Esophagus mucosa (tissue), 1 donor: Measurements from ENCODE around the gene VEPH1. TPM values are rescaled to one million over a fixed set of nuclear protein-coding genes. Genes with fewer than 3 reads are reported as not detected.

Experiments used
- ATAC-seq: fragments of 200-7000 bp; cut with Tn5 transposase; one replicate; pipeline ENCODE4 v1.9.1; 2020
- total RNA-seq: library from RNA; stranded (reverse); gene quantifications from one replicate; pipeline ENCODE4 v1.2.4, GENCODE V29; 2023
- donor health status: DM: yes; HTN: yes; CAD: no.

Gene VEPH1
- total RNA-seq: 0.40 TPM

DNA sequence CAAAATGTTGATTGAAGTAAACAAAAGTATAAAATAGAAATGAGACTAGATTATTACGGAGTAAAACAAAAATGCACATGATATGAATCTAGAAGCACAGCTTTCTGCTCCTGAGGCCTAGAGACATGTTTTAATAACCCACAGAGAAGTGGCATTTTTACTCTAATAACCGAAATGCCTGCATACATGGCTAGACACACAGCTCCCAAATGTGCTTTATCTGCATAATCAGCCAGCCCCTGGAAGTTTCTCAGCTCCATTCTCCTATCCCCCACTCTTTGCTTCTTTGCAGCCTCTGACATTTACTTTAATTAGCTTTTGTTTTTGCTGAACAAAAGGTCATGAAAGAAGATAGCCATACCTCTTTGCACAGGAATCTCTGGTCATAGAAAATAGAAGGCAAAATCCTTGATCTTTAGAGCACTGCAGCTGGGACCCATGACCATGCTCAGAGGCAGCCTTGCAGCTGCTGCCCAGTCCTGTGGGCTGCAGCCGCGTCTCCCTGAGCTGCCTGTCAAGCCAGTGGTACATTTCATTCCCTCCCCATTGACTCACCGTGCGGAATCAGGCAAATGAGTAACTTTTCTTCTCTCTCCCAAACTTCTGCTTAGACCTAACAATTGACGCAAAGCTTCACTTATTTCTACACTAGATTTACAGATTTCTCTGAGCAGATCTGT is at the start of gene VEPH1:
Gene VEPH1, minus strand, starts transcription at position 501 of the 680 bp plus-strand sequence. CDS start 8,067 bp downstream, outside the sequence.
- no peak for ATAC-seq

DNA sequence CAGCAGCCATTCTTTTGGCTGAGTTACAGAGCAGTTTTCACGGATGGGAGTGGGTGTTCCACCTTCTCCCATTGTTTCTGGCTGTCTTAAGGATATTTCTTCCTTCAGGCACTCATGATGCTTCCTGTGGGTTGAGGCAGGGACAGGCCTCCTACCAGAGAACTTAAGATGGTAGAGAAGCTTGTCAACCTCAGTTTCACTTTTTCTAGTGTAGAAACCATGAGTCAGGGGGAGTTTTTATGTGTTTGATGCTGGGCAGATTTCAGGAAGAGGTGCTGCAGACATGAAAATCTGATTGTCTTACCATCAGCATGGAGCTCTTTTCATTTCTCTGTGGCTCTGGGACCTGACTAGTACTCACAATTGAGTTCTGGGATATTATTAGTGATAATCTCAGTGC is 48.7 kb upstream of the VEPH1 start:
- ATAC-seq: no peak

DNA sequence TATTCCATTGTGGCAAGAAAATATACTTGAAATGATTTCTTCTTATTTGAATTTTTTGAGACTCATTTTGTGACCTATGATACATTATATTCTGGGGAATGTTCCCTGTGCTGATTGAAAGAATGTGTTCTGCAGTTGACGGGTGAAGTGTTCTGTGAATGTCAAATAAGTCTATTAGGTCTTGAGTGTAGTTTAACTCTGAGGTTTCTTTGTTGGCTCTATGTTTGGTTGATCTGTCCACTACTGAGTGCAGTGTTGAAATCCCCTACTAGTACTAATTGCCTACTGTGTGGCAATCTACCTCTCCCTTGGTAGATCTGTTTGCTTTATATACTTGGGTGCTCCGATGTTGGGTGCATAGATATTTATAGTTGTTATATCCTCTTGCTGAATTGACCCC is 46.3 kb upstream of the VEPH1 start:
- no peak for ATAC-seq

DNA sequence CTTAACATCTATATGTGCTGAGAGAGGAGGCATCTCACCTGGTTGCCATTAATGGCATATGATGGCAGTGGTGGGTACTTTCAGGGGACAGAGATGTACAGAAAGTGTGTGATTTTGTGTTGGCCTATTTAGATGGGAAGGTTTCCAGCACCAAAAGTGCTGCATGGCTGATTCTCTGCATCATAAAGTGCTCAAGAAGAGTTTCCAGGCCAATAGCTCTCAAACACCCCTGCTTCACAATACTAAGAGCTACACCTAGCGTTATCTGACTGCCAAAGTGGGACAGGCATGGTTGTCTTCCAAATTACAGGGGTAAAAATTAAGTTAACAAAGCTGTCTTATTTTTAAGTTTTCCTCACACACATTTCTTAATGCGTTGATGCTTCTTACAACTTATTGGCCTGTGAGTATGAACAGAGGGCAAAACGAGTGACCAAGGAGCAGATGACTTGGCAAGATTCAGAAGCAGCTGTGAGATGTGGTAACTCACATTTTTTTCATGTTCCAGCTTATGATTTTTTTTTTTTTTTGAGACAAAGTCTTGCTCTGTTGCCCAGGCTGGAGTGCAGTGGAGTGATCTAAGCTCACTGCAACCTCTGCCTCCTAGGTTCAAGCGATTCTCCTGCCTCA is 41.4 kb upstream of the VEPH1 start:
- ATAC-seq: no peak

DNA sequence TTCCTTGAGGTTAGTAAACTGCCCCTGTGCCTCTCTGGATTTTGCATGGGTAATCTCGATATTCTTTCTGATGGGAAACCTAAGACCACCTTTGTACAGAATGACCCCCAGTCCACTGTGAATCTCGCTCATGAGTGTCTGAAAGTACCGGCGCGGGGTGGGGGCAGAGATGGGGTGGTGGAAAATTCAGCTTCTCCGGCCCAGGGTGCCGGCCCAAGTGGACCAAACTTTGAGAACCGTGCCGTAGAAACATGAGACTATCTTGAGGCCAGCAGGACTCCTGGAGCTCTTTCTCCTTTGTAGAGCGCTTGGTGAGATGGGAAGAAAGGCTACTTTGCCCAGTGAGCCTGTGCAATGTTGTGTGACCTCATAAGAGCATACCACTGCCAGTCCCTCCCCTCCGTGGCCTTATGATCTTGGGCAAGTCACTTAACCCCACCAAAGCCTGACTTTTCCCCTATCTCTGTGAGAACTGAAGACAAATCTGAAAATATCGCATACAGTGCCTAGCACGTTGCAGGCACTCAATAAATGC is 40.4 kb upstream of the VEPH1 start:
- ATAC-seq: no peak

DNA sequence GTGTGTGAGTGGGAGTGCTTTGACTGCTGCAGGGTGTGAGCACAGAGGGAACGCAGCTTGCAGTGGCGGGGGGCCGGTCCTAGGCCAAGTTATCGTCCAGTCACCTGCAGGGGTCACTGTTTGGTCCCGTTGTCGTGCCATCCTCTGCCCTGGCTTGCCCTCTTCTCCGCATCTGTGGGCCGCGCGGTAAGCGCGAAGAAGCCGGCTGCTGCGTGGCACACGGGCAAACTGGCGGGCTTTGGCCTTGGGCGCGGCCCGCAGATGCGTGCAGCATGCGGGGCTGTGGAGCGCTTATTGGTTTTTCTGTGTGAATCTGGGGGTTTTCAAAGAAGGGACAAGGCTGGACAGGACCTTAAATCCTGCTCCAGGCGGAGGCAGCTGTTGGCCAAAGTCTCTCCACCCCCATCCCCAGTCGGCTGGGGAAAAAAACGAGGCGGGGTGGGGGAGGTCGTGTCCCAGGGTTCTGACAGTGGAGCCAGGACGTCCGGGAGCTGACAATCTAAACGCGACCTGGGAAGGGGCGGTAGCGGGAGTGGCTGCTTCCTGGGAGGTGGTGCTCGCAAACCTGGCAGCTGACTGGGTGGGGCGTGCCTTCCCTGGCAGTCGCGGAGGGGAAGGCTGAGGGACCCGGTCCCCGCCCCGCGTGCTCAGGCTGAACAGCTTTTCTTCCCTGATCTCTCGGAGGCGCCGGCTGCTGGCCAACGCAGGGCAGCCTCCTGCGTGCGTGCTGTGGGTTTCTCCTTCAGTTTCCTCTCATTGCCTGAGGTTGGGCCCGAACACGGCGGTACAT is 39.7 kb upstream of the VEPH1 start:
- peak; percentile 84 for ATAC-seq

DNA sequence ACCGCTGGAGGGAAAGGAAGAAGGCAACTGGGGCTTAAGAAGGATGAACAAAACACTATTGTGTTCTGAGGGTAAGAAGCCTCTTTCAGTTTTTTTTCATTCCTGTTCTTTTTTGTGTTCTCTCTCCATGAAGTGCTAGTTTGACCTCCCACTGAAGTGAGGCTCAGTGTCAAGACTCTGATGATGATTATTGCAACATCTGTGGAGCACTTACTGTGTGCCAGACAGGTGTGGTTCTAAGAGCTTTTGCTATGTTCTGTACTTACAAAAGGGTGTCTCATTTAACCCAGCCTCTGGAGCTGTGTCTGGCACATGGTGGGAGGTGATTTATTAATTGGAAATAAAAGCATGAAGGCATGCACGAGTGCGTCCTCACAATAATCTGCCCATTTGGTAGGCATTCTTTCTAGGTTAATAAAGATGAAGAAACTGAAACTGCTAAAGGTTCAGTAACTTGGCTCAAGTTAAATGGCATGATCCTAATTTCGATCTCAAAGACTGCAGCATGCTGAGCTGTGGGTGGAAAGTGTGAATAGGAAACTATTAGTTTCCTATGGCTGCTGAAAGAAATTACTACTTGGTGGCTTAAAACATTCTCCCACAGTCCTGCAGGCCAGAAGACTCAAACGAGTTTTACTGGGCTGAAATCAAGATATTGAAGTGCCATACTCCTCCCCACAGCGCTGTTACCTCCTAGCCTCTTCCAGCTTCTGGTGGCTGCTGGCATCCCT is 38.5 kb upstream of the VEPH1 start:
- peak; percentile 40 for ATAC-seq

DNA sequence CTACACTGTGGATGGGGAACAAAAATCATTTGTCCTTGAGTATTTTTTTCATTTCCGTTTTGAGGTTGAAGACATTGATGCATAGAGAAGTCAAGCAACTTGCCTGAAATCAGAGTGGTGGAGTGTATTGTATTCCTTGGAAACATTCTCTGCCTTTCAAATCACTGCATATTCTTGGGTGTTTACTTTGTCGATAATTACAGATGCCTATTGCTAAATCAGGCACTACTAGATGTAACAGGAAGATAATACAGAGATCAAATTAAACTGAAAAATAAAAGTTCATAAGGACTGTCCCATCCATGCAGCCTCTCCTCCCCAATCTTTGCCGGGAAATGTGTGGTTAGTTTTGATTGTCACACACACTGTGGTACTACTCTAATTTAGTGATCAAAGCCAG is 37.4 kb upstream of the VEPH1 start:
- ATAC-seq: no peak

DNA sequence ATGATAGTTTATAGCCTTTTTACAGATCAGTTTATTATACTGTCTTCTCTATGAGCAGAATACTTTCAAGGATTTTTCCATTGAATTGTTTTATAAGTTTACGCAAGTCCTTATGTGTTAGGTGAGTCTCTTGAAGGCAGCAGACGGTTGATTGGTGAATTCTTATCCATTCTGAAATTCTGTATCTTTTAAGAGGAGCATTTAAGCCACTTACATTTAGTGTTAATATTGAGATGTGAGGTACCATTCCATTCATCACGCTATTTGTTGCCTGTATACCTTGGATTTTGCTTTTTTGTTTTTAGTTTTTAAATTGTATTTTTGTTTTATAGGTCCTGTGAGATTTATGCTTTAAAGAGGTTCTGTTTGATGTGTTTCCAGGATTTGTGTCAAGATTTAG is 32.5 kb upstream of the VEPH1 start:
- ATAC-seq: no peak

DNA sequence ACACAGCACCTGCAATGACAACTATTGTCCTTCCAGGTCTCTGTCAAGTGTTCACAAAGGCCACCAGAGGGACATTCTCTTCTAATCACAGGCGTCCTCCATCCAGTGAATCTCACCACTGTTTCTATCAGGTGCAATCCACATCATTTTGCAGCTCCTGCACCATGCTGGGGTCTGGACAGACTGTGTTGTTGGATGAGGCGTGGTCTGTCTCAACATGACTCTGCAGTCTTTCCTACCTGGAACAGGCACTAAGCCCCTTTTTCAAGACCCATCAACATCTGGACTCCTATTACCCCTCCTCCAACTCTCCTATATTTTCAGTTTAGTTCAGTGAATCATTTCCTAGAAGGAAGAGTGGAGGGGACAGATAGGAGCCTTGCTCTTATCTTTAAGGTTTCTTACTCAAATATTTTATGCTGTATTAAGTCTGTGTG is 31.5 kb upstream of the VEPH1 start:
- ATAC-seq: no peak

DNA sequence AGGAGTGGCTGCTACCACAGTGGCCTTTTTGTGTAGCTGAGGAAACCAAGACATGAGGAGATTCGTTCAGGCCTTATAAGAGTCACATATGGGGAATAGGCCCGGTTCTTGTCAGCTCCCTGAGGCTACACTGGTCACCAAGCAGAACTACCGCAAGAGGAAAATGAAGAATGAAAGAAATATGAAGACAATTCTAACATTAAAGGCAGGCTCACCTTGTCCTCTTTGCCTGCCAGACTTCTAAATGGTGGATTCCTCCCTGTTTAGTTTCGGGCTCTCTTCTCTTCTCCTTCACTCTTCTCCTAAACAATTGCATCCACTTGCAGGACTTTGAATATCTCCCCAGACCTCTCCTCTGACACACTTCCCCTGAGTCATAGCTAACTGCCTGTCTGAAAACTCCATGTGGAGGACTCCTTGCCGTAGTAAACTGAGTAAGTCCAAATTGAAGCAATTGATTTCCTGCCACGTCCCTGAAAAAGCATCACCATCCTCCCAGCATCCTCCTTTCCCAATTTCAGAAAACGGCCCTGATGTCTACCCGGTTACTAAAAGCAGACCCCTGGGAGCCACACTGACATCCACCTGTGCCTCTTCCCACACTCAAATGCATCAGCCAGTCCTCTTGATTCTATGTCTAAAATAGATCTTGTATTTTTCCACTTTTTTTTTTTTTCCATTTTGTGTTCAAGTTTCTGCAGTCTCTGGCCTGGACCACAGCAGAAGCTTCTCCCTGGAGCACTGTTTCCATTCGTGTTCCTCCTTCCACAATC is 30.3 kb upstream of the VEPH1 start:
- no peak for ATAC-seq

DNA sequence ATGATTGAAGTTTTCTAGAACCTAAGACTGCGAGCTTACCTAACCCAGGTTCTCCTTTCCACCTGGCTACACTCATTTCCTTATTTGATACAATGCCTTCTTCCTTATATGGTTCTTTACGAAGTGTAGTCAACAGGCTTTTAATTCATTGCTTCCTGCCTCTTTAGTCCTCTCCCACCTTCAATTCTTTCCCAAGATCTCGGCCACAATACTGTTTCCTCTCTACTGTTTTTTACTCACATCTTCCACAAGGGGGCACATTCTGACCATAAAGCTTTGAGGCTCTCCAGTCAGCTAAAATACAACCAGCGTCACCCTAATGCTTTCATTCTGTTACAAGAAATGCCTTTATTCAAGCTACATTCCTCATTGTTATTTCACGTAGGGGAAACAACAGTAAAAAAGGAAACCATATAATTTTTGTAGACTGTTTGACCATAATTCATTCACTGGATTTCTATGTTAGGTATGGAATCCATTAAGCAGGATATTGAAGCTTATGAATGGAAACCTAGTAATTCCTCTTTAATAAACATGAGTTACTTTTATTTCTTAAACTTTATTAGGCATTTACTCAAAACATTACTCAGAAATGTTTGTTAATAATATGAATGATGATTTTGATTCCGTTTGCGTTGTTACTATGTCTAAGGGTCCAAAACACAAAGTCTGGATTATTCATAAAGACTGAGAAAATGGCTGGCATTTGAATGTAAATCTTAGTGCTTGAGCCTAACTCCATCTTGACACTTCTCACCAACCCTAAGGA is 29.5 kb upstream of the VEPH1 start:
- peak; percentile 84 for ATAC-seq

DNA sequence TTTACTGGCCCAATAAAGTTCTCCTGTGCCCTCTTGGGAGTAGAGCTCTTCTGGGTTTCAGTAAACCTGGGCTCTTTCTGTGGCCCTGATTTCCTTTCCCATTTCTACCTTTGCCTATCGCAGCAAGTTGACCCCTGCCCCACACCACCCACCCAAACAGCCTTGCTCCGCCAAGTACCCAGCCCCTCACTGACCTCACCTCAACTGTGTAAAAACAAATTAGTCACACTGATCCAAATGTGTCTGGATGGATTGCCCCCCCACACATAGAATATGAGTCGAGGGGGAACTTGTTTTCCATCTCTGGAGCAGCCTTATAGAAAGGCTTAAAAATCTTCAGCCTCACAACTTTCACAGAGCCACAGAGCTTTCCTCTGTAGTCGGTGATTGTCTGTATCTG is 28.6 kb upstream of the VEPH1 start:
- ATAC-seq: no peak

DNA sequence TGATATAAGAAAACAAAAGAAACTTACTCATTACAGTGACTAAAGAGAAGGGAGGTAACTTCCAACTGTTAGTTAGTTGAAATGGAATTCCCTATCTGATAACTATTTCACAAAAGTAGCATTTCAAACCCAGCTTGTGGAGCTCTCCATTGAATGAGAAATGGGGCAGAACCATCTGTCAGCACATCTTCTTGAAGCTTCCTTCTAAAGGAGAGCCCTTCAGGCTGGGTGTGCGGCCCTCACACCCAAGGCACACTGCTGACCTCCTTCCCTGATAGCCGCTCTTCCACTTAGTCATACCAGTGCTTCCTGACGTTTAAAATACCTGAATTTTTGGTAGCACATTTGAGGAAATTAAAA is 28.1 kb upstream of the VEPH1 start:
- ATAC-seq: peak; percentile 46

DNA sequence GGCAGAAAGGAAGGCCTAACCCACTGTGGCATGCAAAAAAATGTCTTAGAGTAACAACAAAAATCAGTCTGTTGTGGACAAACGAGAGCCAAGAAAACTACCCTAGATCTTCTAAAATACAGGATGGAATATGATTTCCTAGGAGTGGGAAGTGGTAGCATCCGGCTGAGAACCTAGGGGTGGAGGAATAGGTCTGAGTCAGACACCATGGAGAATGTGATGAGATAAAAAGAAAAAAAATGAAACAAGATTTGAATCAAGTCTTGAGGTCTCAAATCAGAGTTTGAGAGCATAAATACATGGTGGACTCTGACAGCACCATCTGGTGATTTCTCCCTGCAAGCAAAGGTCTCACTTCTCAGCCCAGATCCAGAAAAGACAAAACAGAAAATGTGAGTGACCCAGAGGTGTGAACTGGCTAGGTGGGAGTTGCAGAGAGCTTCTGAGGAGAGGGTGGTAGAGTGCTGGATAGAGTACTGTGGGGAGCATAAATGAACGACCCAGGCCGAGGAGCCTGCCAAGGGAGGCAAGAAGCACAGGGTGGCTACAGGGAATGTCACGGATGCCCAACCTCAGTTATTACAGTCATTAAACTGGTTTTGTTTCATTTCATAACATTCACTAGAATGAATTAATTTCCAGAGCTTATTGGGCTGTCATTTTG is 27.6 kb upstream of the VEPH1 start:
- peak; percentile 47 for ATAC-seq

DNA sequence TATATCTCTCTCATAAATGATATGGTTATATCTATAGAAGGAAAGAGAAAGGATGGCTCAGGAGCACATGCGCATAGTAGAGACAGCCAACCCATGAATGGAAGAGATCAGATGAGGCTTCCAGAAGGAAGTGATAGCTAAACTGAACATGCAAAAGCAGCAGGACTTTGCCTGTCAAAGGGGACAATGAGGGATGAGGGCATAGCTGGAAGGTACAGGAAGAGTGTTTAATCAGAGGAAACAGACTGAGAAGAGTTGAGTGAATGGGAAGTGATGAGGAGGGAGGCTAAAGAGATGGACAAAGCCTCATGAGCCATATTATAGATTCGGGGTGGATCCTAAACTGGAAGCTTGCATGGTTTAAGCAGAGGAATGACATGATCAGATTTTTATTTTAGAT is 26.5 kb upstream of the VEPH1 start:
- no peak for ATAC-seq

DNA sequence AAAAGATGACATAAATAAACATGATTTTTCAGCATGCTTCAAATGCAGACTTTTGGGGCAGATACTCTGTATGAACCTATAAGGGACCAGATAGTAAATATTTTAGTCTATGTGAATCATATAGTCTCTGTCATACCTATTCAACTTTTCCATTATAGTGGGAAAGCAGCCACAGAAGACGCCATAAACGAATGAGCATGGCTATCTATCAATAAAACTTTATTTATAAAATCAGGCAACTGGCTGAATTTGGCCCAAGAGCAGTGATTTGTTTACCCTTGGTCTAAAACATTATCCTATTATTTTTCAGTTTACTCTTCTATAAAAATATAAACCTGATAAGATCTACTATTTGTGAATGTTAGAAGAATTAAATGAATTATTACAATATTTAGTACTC is 25.9 kb upstream of the VEPH1 start:
- ATAC-seq: no peak

DNA sequence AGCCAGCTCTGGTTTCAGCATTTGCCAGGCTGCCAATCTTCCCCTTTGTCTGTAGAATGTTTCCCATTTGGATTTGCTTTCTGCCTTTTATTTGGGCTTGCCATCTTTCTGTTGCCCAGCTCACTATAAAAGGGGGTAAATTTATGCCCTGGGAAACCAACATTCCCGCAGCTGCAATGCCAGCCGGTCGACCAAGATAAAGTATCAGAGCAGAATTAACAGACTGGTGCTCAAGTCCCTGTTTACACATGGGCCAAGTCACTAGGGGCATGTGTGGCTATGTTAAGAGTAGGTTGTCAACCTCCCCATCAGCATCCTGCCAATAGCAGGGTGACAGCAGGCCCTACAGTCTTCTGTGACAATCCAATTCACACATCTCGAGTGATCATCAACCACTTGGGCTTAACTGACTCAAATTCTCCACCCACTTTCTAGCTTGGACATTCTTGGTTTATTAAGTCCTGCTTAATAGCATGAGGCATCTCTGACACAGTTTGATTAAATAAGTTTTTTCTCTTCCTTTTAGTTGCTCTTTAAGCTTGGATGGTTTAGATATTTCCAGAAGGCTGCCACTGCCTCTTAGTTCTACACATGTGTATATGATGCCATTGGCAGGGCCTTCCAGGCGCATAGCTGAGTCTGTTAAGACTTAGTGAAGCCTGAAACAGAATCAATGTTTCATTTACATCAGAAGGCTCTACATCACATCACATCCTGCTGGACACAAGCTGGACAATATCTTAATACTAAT is 24.1 kb upstream of the VEPH1 start:
- ATAC-seq: no peak

DNA sequence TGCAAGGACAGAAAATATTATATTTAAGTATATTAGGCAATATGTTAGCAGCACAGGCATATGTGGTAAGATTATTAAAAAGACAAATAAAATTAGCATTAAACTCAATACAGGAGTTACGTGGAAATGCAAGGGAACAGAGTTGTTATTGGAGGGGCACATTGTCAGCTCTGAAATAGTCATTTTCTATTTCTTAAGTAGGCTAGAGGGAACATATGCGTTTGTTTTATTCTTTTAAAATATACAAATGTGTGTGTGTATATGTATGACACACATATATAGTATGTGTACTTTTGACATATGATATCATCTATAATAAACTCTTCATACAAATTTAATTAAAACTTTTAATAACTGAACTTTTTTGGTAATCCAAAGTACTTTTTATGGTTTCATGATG is 22.8 kb upstream of the VEPH1 start:
- ATAC-seq: no peak

DNA sequence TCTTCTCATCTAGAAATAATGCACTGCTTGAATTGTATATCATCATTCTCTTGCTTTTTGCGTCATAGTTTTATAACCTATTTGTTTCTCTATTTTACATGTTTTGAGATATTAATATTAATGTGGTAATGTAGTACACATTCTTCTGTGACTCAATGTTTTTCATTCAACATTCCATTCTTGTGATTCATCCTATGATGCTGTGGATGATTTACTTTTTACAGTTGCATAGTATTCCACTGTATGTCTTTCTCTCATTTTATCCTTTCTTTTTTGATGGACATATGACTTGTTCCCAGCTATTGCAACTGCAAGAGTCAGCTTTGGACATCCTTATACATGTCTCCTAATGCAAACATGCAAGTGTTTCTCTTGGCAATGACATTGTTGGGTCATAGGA is 20.6 kb upstream of the VEPH1 start:
- no peak for ATAC-seq
